Tibial nerve (tissue), 4 donors: ENCODE measurements around the gene OR51I1.

Experiments
- CTCF ChIP-seq, 5 experiments: fragments of 200-600 bp in 3 of 5; fragments of 450-650 bp in 2 of 5; sonication (generic) in 3 of 5; IDR thresholded peaks; one replicate each; pipeline ENCODE4 v1.5.1; 2016 to 2019; ENCODE audit warnings: antibody characterized with exemption in 5 of 5, mild to moderate bottlenecking in 3 of 5, moderate library complexity in 2 of 5
- EP300 ChIP-seq, 2 donors: sonication (generic); formaldehyde crosslinking; IDR thresholded peaks; one replicate each; pipeline ENCODE4 v1.6.1; 2017; ENCODE audit warnings: antibody characterized with exemption in 2 of 2, mild to moderate bottlenecking in 1 of 2
- POLR2A ChIP-seq, 2 donors: fragments of 450-650 bp; IDR thresholded peaks; one replicate each; pipeline ENCODE4 v1.6.1; 2017; ENCODE audit warnings: antibody characterized with exemption in 2 of 2, mild to moderate bottlenecking in 2 of 2, moderate library complexity in 2 of 2

GRCh38 chr11:5486003-5486402, 44.7 kb upstream of the OR51I1 start:
- TF ChIP-seq CTCF (IDR thresholded peaks at IDR 0.05) (no peak), POLR2A (IDR thresholded peaks at IDR 0.05) (no peak), EP300 (IDR thresholded peaks at IDR 0.05) (no peak)
